ENCODE measurements around the gene KLHDC4.
"Not testable (repeated sequence)": the region's sequence is repeated elsewhere in the genome, so short reads cannot be mapped to it uniquely, and the experiment has no call there.

KLHDC4 gene

GRCh38 chr16:87741700-87742415 is 23.9 kb downstream of the KLHDC4 start:
- no peak for DNase-seq

- DNase-seq, result no peak
Measured at GRCh38 chr16:87740909-87741424, 24.8 kb downstream of the KLHDC4 start.

- DNase-seq, result peak in 1 of 3 experiments; percentile 2
Measured at GRCh38 chr16:87740441-87740840, 25.3 kb downstream of the KLHDC4 start.

GRCh38 chr16:87739801-87740200 is 26.0 kb downstream of the KLHDC4 start:
- no peak for DNase-seq

- no peak for DNase-seq
Measured at GRCh38 chr16:87736008-87736382, 29.8 kb downstream of the KLHDC4 start.

- no peak for DNase-seq
Measured at GRCh38 chr16:87735270-87736007, 30.3 kb downstream of the KLHDC4 start.

GRCh38 chr16:87734644-87735043 is 31.1 kb downstream of the KLHDC4 start:
- no peak for DNase-seq

GRCh38 chr16:87733190-87733589 is 32.6 kb downstream of the KLHDC4 start:
- peak in 1 of 3 experiments; percentile 56 for DNase-seq

- DNase-seq, result no peak
Measured at GRCh38 chr16:87731607-87732006, 34.2 kb downstream of the KLHDC4 start.

GRCh38 chr16:87729266-87729954 is 36.4 kb downstream of the KLHDC4 start:
- DNase-seq, result no peak

GRCh38 chr16:87728026-87728425 is 37.8 kb downstream of the KLHDC4 start:
- no peak for DNase-seq

- no peak for DNase-seq
Measured at GRCh38 chr16:87727346-87727745, 38.4 kb downstream of the KLHDC4 start.

GRCh38 chr16:87726577-87726976 is 39.2 kb downstream of the KLHDC4 start:
- not testable (repeated sequence) for DNase-seq

- no peak for DNase-seq
Measured at GRCh38 chr16:87725596-87726235, 40.1 kb downstream of the KLHDC4 start.

- peak; percentile 3 to 63 (median 59) for DNase-seq
Measured at GRCh38 chr16:87724490-87725291, 41.1 kb downstream of the KLHDC4 start.

GRCh38 chr16:87723226-87723623 is 42.6 kb downstream of the KLHDC4 start:
- peak; percentile 79 to 95 (median 86) for DNase-seq

GRCh38 chr16:87722590-87723225 is 43.1 kb downstream of the KLHDC4 start:
- DNase-seq, result no peak

GRCh38 chr16:87721622-87722585 is 43.9 kb downstream of the KLHDC4 start:
- no peak for DNase-seq

GRCh38 chr16:87720446-87720845 is 45.3 kb downstream of the KLHDC4 start:
- DNase-seq, result no peak

GRCh38 chr16:87718831-87719230 is 47.0 kb downstream of the KLHDC4 start:
- DNase-seq, result not testable (repeated sequence)
